ENCODE data around the gene ALDH1B1.

- no peak for TF ChIP-seq CTCF (IDR thresholded peaks at IDR 0.05)
- no peak for TF ChIP-seq POLR2AphosphoS5 (IDR thresholded peaks at IDR 0.05)
- no peak for TF ChIP-seq EP300 (IDR thresholded peaks at IDR 0.05)
- no peak for TF ChIP-seq POLR2A (IDR thresholded peaks at IDR 0.05)
Measured at GRCh38 chr9:38359689-38360385, 32.7 kb upstream of the ALDH1B1 start.

All from suprapubic skin (tissue), 4 donors.